GM21515 (cell line): ENCODE data around the gene FASLG.

Source experiments
- ATAC-seq: cut with Tn5 transposase; IDR thresholded peaks from one replicate; pipeline ENCODE4 v1.9.1; 2021; ENCODE audit not compliant: unreplicated experiment

FASLG gene

DNA sequence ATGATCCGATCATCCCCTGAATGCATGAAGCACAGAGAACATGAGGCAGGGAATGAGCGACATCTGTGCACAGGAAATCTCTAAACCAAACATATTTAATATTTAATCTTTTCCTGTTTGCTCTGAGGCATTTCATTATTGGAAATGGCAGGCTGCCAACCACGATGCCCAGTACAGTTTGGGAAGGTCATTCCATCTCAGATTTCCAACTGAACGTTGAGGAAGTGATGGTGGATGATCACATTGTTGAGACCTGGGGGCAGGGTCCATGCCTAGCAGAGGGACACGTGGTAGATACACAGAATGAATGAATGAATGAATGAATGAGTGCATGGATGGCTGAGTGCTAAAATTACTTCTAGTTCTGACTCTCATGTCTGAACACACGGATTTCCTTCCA lies 15.9 kb upstream of the FASLG start:
- ATAC-seq, result no peak

GRCh38 chr1:172646653-172647052 lies 12.2 kb upstream of the FASLG start:
- no peak for ATAC-seq

DNA sequence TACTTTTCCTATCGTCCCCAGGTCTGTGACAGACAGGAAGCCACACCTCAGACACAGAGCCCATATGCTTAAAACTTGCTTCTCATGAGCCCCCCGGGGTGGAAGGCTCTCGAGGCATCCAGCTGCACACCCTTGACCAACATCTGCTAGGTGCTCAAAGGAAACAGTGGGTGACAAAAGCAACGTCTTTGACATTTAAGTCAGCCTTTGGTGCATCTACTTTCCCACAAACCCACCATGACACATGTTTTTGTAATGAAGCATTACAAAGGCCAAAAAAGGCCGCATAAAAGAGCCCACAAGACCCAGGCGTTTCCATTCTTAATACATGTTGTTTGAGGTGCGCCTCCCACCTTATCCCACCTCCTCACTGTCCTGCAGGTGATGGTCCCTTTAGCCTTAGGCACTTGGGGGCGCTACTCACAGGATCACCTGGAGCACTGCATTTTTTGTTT lies 11.8 kb upstream of the FASLG start:
- no peak for ATAC-seq

DNA sequence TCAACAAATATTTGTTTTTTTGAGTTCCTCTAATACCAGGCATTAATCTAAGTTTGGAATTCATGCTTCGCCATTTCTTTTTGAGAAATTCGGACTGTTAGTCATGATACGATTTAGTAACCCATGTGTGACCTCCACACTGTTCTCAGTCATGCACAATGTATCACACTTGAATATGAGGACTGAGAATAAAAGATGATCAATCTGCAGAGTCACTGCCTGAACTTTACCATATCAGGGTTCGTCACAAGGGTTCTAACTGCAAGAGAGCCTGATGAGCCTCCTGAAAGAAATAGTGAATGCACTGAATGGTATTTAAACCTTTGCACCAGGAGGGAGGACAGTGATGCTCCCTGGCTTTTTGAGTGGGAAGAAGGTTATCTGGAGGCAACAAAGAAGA lies 10.9 kb upstream of the FASLG start:
- ATAC-seq, result no peak

DNA sequence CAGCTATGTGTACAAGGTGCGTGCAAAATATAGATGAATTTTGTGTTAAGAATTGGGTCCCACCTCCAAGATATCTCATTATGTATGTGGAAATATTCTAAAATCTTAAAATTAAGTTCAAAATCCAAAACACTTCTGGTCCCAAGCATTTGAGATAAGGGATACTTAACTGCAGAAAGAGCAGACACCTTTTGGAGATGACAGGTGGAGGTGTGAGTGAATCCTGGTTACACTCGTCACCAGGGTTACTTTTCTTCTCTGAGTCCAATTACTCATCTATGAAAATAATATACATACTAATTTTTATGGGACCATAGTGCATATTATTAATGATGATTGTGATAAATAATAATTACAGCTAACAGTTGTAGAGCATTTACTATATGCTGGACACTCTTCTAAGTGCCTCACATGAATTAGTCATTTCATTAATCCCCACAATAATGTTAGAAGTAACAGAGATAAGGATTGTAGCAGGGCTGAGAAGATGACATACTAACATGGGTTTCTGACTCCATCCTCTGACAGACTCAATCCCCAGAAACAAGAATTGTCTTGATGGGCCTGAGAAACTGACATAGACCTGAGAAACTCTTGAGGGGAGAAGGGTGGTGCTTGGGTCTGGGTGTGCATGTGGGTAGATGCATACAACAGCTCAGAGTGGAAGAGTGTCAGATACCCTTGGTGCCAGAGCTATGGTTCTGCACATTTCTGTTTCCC lies 8.3 kb upstream of the FASLG start:
- no peak for ATAC-seq

DNA sequence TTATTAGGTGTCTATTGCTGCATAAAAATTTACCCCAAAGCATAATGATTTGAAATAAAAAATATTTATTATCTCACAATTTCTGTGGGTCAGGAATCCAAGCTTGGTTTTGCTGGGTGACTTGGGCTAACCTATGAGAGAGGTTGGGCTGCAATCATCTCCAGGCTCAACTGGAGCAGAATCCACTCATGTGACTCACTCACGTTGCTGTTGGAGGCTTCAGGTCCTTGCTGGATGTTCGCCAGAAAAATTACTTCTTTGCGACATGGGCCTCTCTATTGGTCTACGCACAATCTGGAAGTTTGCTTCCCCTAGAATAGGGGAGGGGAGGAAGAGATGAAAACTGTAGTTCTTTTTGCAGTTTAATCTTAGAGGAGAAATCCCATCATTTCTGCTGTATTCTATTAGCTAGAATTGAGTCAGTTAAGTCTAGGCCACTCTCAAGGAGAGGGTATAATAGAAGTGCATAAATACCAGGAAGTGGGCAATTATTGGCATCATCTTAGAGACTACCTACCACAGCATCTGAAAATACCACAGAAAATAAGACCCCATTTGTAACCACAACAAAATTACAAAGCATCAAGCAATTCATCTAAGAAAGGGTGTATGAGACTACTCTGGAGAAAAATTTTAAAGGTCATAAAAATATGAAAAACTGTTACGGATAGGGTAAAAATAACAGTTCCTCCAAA lies 5.7 kb upstream of the FASLG start:
- ATAC-seq, result no peak

- ATAC-seq, result no peak
These were observed 4.4 kb upstream of the FASLG start for GRCh38 chr1:172654535-172654934.

DNA sequence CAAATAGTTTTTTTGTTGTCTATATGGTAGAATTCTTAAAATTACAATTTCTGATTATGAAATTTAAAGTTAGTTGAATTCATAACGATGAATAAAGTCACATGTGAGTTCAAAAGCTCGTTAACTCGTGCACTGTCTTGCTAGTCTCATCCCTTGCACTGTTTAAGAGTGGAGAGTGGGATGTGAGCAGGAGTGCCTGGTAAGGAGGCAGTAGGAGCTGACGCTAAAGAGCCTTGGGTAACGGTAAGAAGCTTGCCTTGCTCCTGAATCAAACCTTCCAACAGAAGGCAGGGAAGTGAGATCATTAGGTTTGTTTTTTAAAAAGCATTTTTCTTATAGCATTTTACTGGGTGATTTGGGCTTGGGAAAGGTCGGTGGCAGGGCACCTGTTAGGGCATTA lies 2.3 kb upstream of the FASLG start:
- no peak for ATAC-seq

- no peak for ATAC-seq
These were observed 1.3 kb upstream of the FASLG start for GRCh38 chr1:172657586-172657985.

DNA sequence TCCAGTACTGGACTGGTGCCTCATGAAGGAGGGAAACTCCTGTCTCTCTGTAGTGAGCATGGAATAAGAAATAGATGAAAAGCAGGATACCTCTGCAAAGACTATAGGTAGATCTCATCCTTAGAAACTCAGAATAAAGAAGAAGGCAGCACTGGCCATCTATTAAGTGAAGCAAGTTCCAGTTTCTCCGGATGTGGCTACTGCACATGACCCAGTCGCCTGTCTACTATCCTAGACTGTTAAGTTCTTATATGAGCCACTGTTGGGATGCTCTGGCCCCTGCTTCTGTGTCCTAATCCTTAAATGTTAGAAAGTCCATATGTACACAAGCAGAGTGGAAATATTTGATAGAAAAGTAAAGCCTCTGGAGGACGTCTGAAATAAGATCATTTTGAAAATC lies 2.2 kb downstream of the FASLG start:
- no peak for ATAC-seq

DNA sequence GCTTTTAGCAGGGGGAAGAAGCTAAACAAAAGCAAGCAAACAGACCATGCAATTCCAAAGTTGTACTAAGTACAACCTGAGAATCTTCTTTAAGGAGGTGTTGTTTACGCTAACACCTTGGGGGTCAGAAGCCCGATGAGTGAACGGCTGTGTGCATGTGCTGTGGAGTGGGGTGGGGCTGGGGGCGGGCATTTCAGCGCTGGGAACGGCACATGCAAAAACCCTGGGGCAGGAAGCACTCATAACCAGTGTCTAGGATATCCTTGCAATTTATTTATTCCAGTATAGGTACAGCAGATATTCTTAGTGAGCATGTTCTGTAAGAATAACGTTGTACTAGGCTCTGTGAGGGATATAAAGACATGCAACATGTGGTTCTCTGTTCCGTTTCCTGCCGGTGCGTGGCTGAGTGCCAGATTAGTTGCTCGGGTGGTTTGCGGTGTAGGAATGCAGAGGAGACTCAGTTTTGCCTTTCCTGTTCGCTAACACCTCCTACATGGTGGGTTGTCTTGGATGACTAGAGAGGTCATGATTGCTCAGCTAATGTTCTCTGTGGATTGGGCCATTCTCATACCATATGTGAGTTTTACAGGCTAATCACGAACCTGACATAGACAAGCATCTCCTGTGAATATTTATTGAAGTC lies 3.7 kb downstream of the FASLG start:
- peak; percentile 87 for ATAC-seq

DNA sequence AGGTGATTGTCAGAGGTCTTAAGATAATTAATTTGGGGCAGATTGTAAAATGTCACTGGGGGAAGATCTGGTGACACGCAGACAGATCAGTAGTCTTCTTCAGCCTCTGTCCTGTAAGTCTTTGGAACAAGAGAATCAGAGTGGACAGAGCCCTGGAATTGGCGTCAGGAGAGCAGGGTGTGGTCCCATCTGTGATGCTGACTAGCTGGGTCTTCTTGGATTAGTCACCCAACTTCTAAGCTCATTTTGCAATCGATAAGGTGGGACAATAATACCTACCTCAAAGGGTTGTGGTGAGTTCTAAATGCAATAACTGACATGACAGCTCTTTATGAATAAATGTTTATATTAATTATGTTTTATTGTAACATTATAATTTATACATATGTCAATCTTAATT lies 4.8 kb downstream of the FASLG start:
- no peak for ATAC-seq

GRCh38 chr1:172668097-172668496 lies 9.2 kb downstream of the FASLG start:
- no peak for ATAC-seq

GRCh38 chr1:172669011-172669410 lies 10.1 kb downstream of the FASLG start:
- ATAC-seq, result no peak

DNA sequence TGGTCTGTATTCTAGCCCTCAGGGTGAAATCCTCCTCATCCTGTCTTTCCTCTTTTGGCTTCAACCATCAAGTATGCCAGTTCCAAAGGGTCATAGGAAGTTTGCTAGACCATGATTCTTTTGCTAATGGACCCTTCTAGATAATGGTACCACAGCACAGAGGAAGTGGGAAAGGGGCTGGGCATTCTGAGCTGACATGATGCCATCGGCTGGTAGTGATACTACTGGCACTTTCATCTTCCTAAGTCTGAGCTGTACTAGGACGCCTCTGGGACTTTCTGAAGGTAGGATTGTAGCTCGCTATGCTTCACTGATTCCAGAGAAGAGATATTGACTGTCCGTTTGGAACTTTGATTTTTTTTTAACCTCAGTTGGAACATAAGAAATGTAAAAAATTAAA lies 11.4 kb downstream of the FASLG start:
- ATAC-seq, result no peak

- ATAC-seq, result no peak
These were observed 11.9 kb downstream of the FASLG start for GRCh38 chr1:172670791-172671190.

DNA sequence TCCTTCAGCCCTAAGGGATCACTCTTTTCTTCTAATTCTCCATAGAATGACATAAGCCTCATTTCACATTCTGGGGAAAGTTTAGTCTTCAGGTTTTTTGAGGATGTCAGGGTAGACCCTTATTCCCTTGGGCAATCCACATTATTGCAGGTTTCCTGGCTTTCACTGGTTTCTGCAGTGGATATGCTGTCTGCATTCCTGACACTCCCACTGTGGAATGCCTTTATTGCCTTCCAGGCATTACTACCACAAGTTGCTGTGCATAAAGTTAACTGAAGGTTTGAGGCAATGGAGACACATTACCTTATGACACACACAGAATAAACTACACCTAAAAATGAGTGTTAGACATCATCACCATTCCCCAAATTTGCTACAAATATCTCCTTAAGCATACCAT lies 12.7 kb downstream of the FASLG start:
- ATAC-seq, result no peak

GRCh38 chr1:172672720-172673119 lies 13.8 kb downstream of the FASLG start:
- ATAC-seq, result no peak

DNA sequence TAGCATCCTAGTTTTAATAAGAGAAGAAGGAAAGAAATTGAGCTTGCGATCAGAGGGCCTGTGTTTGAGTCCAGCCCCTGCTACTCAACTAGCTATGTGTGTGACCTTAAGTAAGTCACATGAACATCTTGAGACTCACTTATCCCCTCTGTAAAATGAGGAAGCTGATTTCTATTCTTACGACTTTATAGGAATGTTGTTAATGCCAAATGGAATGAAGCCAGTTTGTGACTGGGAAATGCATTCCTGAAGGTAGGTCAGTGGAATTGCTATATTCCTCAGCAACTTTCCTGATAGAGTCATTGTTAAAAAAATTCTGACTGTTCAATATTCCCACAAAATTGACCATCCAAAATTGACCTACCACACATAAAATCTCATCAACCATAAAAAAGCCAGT lies 14.9 kb downstream of the FASLG start:
- ATAC-seq, result no peak

- ATAC-seq, result no peak
These were observed 16.1 kb downstream of the FASLG start for GRCh38 chr1:172674831-172675613.

DNA sequence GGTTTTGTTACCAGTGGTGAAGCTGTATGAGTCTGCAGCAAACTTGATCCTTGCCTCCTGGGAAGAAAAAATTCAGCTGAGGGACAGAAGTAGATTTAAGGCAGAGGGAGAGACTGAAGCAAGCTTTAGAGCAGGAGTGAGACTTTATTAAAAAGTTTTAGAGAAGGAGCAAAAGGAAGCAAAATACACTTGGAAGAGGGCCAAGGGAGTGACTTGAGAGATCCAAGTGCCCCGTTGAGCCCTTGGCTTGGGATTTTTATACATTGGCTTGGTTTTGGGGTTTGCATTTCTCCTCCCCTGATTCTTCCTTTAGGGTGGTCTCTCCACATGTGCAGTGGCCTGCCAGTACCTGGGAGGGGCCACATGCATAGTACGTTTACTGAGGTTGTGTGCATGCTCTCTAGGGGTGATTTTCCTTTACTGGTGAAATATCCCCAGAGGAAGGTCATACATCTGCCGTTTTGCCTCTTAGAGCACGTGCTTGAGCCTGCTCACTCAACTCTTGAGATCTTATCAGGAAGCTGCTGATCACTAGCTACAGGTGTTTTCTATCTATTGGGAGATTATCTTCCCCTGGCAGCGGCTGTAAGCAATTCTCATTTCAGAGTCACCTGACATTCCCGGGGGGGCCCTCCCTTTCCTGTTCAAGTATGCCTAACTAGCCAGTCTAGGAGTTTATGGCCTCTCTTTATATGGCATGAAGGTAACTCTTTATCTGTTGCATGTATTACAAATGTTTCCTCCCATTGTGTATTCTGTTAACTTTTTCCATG lies 20.3 kb downstream of the FASLG start:
- ATAC-seq, result no peak
